SK-N-SH (cell line): ENCODE results near the gene MCC.

Experiments used
- POLR2AphosphoS5 ChIP-seq: IDR thresholded peaks from 2 replicates; pipeline ENCODE4 v1.6.1; 2012; ENCODE audit warnings: low read depth, low read length
- RCOR1 ChIP-seq: fragments of 150-350 bp; IDR thresholded peaks from 2 replicates; pipeline ENCODE4 v1.6.1; 2017; ENCODE audit warnings: antibody characterized with exemption, low read length
- TF ChIP-seq, protein P1 (sequence below): fragments of 200-600 bp; sonication (generic); IDR thresholded peaks from 2 replicates; pipeline ENCODE4 v1.6.1; 2017; ENCODE audit warnings: antibody characterized with exemption, mild to moderate bottlenecking, moderate library complexity

DNA sequence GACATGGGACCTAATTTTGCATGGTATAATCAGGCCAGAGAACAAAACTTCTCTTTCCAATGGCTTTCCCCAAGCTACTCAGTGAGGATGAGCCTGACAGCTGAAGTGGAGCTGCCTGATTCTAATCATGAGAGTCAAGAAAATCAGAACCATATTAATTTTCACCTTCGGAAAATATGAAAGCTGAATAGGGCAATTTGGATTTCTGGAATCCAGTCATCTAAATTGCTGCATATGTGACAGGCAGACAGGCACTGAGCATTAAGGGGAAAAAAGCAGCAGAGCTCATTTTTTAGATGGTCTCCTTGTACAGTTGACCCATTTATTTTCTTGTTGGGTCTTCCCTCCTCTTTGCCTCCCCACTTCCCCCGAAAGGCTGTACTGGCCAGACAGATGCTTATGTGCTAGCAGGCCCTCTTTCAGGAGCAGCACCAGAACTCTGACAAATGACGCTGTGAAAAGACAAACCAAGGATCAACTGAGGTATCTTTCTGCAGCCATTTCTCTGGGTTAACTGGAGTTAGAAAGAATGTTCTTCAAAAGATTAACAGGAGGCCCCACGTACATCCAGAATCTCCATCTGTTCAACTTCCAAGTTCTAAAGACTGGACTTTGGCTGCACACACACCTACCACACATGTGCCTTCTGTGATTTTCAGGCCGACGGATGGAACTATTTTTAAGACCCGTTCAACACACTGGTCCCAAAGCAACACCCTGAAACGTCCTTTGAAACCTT lies 336.4 kb downstream of the MCC start:
- TF ChIP-seq, protein P1, sequence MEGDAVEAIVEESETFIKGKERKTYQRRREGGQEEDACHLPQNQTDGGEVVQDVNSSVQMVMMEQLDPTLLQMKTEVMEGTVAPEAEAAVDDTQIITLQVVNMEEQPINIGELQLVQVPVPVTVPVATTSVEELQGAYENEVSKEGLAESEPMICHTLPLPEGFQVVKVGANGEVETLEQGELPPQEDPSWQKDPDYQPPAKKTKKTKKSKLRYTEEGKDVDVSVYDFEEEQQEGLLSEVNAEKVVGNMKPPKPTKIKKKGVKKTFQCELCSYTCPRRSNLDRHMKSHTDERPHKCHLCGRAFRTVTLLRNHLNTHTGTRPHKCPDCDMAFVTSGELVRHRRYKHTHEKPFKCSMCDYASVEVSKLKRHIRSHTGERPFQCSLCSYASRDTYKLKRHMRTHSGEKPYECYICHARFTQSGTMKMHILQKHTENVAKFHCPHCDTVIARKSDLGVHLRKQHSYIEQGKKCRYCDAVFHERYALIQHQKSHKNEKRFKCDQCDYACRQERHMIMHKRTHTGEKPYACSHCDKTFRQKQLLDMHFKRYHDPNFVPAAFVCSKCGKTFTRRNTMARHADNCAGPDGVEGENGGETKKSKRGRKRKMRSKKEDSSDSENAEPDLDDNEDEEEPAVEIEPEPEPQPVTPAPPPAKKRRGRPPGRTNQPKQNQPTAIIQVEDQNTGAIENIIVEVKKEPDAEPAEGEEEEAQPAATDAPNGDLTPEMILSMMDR = no peak
- TF ChIP-seq RCOR1 (no peak), POLR2AphosphoS5 (no peak)
